GM21737 (cell line): ENCODE results near the gene GFOD1.
A peak's percentile ranks its signal among the peaks of the same experiment; 100 is the strongest.
"Not testable (repeated sequence)": the region's sequence is repeated elsewhere in the genome, so short reads cannot be mapped to it uniquely, and the experiment has no call there.

ENCODE experiments used
- ATAC-seq: cut with Tn5 transposase; IDR thresholded peaks from one replicate; pipeline ENCODE4 v1.9.1; 2021; ENCODE audit warnings: mild to moderate bottlenecking, moderate library complexity; ENCODE audit not compliant: unreplicated experiment

Gene GFOD1

DNA sequence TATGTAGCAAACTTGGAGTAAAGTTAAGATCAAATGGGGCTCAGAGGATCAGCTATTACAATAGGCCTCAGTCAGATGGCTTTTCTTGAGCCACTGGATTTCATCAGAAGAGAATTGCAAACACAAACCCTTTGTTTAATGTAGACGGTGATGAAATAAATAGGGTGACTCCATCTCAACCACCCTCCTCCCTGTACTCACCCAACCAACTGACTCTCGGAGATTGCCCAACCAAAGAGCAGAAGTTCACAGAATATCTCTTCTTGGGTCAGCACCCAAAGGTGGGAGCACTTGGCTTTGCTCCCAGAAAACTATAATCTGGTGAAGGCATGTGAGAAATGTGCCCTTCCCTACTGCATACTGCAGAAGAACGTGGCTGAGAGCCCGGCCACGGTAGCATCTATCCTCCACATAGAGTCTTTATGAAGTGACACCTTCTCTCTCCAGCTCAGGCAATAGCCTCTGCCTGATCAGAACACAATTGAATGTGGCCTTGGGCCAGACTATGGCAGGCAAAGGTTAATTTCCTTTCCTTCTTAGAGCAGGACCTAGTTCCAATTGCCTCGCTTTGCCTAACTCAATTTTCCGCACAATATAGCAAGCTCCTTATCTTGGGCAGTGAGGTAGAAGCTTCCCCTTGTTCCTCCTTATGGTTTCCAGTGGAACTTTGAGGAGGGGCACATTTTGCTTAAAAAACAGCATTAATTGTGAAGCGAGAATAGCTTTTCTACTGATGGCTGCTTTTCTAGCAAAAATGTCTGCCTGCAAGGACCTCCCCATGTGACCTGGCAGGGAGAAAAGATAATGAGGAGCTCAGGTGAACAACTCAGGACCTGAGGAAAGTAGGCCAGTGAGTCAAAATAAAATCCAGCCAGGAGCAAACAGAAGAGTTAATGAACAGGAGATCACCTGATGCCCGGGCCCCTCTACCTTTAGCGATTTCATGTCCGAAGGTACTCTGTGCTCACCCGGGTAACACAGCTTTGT is 79.4 kb downstream of the GFOD1 start:
- ATAC-seq = no peak

DNA sequence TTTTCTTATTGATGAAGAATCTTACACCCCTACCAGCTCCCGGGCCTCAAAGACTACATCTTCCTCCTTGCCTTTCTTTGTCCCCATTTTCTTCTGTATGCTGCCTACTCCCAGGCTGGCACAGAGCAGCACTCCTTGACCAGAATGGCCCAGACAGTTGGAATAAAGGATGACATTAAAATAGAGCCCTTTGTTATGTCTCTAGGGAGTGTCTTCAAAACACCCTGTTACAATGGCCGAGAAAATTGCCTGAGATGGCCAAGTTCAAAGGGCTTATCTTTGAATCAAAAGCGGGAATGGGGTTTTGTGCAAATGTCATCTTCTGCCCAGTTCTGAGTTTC is 80.1 kb downstream of the GFOD1 start:
- no peak for ATAC-seq

- ATAC-seq = no peak
Observed at GRCh38 chr6:13406781-13407180, 80.6 kb downstream of the GFOD1 start.

- no peak for ATAC-seq
Observed at GRCh38 chr6:13405961-13406477, 81.4 kb downstream of the GFOD1 start.

GRCh38 chr6:13404892-13405254 is 82.5 kb downstream of the GFOD1 start:
- no peak for ATAC-seq

- no peak for ATAC-seq
Observed at GRCh38 chr6:13404228-13404891, 83.0 kb downstream of the GFOD1 start.

- ATAC-seq = no peak
Observed at GRCh38 chr6:13402711-13403110, 84.7 kb downstream of the GFOD1 start.

GRCh38 chr6:13400772-13401171 is 86.6 kb downstream of the GFOD1 start:
- ATAC-seq = no peak

DNA sequence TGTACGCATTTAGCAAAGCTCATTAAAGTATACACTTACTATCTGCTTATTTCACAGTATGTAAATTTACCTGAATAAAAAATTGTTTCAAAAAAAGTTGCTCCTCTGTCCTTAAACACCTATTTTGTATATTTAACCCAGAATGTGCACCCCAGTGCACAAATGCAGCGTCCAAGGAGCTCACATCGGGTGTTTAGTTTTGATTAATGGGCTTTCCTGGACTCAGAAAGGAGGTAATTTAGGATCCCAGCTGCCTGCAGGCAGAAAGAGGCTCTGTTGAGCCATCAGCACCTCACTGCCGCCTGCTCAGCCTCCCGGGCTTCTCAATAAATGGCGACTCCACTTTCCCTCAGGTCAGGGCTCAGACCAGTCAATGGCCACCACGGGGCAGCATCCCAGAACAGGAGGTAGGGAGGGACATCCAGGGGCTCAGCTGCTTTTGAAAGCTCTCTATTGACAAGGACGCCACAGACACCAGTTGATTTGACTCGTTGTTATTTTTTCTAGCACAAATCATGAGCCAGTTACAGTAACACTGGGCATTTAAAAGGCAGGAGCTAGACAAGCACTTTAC is 88.9 kb downstream of the GFOD1 start:
- ATAC-seq = no peak

DNA sequence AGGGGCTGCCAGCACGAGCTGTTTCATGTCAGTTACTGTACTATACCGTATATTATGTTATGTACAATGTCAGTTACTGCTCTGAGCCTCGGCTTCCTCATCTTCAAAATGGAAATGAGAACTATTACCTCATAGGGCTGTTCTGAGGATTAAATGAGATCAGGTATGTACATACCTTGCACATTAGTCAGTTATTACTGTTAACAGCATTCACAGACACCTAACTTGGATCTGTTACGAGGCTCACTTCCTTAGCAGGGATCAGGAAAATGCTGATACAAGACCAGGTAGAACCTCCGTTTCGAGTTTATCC is 89.4 kb downstream of the GFOD1 start:
- no peak for ATAC-seq

DNA sequence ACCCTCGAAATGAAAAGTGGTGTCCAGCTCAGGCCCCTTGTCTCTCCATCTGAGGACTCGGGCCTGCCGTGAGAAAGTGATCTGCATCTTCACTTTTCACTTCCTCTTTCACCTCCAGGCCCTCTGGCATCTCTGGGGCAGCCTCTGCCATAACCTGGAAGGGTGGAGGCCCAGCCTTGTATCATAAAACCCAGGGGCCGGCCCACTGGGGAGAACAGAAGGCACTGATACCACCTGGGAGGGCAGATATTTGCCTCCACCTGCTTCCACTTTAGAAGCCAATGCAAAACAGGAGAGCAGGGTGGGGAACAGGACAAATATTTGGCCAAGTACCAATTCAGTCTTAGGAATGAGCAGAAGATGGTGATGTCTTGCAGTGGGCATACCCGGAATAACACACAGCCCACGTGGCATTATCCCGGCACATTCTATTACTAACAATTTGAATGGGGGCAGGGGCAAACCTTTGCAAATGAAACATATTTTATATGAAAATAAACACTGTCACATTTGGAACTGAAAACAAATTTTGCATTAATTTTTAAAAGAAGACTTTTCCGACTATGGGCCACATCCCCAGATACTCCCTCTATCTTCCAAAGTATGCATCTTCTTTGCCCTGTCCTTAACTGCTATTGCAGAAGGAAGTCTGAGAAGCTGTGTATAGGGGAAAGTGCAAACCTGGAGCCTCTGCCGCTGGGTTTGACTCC is 89.9 kb downstream of the GFOD1 start:
- peak; percentile 79 for ATAC-seq

- ATAC-seq = no peak
Observed at GRCh38 chr6:13396241-13396792, 91.1 kb downstream of the GFOD1 start.

DNA sequence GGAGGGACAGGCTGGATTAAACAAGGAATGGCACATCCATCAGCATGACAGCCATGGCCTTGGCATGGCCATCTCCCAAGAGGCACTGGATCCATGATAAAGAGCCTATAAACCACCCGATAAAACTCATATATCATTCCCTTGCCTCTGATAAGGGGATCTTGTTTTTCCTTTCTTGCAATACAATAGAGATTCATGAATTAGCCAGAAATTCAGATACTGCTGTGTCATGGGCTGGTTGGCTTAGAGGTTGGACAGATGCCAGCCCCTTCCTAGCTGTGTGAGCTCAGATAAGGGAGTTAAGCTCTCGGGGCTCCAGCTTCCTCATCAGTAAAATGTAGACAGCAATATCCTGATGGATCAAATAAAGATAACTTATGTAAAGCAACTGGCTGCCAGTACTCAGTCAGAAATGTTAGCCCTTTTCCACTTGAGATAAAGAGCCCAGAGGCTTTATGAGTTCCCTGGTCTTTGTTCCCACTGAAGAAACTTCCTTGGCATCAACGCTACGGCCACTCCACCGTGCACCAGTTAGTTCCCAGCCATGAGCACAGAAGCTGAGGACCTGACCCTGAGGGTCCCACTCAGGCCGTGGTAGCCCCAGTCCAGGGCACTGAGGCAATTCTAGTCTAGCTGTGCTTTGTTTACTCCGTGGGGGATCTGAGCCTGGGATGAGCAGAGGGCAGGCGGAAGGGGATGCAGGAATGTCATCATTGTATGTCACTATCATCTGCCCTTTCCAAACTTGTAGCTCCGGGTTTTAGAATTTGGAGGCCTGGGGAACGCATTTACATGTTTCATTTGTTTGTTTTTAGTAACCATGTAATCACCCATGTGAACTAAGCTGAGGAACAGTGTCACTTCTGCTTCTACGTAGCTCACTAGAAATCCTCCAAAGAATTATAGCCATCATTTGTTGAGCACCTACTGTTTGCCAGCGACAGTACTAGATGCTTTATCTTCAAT is 91.8 kb downstream of the GFOD1 start:
- no peak for ATAC-seq

- no peak for ATAC-seq
Observed at GRCh38 chr6:13392462-13392861, 94.9 kb downstream of the GFOD1 start.

- ATAC-seq = no peak
Observed at GRCh38 chr6:13391537-13391936, 95.9 kb downstream of the GFOD1 start.

- no peak for ATAC-seq
Observed at GRCh38 chr6:13390658-13391057, 96.7 kb downstream of the GFOD1 start.

GRCh38 chr6:13389237-13389636 is 98.2 kb downstream of the GFOD1 start:
- not testable (repeated sequence) for ATAC-seq

DNA sequence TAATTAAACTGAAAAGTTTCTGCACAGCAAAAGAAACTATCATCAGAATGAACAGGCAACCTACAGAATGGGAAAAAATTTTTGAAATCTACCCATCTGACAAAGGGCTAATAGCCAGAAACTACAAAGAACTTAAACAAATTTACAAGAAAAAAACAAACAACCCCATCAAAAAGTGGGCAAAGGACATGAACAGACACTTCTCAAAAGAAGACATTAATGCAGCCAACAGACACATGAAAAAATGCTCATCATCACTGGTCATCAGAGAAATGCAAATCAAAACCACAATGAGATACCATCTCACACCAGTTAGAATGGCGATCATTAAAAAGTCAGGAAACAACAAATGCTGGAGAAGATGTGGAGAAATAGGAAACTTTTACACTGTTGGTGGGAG is 98.6 kb downstream of the GFOD1 start:
- not testable (repeated sequence) for ATAC-seq

GRCh38 chr6:13384966-13385365 is 102.4 kb downstream of the GFOD1 start:
- no peak for ATAC-seq

DNA sequence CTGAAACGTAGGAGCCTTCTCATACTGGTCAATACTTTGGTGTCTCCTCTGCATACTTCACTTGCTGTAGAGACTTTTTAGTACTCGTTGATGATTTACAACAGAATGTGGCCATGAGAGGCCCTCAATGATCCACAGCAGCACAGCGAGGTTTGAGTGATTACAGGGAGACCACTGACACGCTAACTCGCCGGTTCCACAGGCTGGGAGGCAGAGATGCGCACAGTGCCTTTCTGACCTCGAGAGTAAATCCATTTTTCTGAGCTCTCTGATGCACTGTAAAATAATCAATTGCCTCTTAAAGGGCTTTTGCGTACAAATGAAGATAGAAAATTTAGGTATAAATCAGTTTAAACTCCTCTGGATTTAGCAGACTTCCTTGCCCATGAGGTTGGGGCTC is 102.9 kb downstream of the GFOD1 start:
- no peak for ATAC-seq
